B cell (primary cell): ENCODE data around the gene LIMK2. TPM values are rescaled to one million over a fixed set of nuclear protein-coding genes. Genes with fewer than 3 reads are reported as not detected.

Source experiments
- ATAC-seq: fragments of 200-7000 bp; cut with Tn5 transposase; one replicate; pipeline ENCODE4 v1.10.0; 2021; ENCODE audit warnings: low read depth, mild to moderate bottlenecking, moderate number of reproducible peaks, moderate library complexity
- CTCF ChIA-PET: fragments of 350-600 bp; sonication (Branson Sonifier 250); formaldehyde crosslinking; loops from one replicate; lab custom pipeline; 2021; ENCODE audit warnings: antibody characterized with exemption, inconsistent platforms; lab: Charles Lee
- POLR2A ChIA-PET: fragments of 350-600 bp; sonication (Branson Sonifier 250); formaldehyde crosslinking; loops from one replicate; lab custom pipeline; 2021; ENCODE audit warnings: antibody characterized with exemption; lab: Charles Lee
- DNase-seq: peaks from one replicate; pipeline ENCODE4 v3.0.0; 2013
- H2AFZ ChIP-seq: 2 replicates; pipeline ENCODE4 v1.6.1; 2012; ENCODE audit warnings: mild to moderate bottlenecking, low read depth, low read length; ENCODE audit not compliant: insufficient read depth, poor library complexity, severe bottlenecking
- H3K27ac ChIP-seq, 2 donors: 1 replicate in 1 of 2; 2 replicates in 1 of 2; pipeline ENCODE4 v1.5.1; 2012 to 2013; ENCODE audit warnings: low read length in 2 of 2, mild to moderate bottlenecking in 2 of 2, moderate library complexity in 1 of 2
- H3K27me3 ChIP-seq, 4 experiments: fragments of 200-600 bp in 1 of 4; sonication (generic) in 1 of 4; replicated peaks in 1 of 4; 1 replicate in 2 of 4; 2 replicates in 2 of 4; pipeline versions ENCODE4 v1.6.1 to v1.7.0; 2013 to 2016; ENCODE audit warnings: low read length in 3 of 4, mild to moderate bottlenecking in 2 of 4, mixed read lengths in 1 of 4, moderate library complexity in 1 of 4; ENCODE audit not compliant: insufficient read depth in 4 of 4, control insufficient read depth in 3 of 4; ENCODE audit errors: control extremely low read depth in 1 of 4
- H3K36me3 ChIP-seq, 2 experiments: replicated peaks in 1 of 2; 1 replicate in 1 of 2; 2 replicates in 1 of 2; pipeline versions ENCODE4 v1.6.1 to v1.7.1; 2013; ENCODE audit warnings: low read length in 1 of 2; ENCODE audit not compliant: insufficient read depth in 2 of 2, control insufficient read depth in 1 of 2; ENCODE audit errors: control extremely low read depth in 1 of 2, extremely low read depth in 1 of 2
- H3K4me1 ChIP-seq, 2 donors: fragments of 200-600 bp in 1 of 2; sonication (generic) in 1 of 2; 1 replicate in 1 of 2; 2 replicates in 1 of 2; pipeline versions ENCODE4 v1.5.1 to v1.6.1; 2013 to 2017; ENCODE audit warnings: low read length in 2 of 2; ENCODE audit not compliant: control insufficient read depth in 2 of 2, insufficient read depth in 2 of 2
- H3K4me2 ChIP-seq: replicated peaks from 2 replicates; pipeline ENCODE3; 2012; ENCODE audit warnings: mild to moderate bottlenecking, low read depth, low read length; ENCODE audit not compliant: poor library complexity, severe bottlenecking
- H3K4me3 ChIP-seq, 5 experiments: fragments of 200-600 bp in 1 of 5; sonication (generic) in 1 of 5; 1 replicate in 3 of 5; 2 replicates in 2 of 5; pipeline versions ENCODE4 v1.5.1 to v1.7.0; 2011 to 2016; ENCODE audit warnings: low read length in 4 of 5, mild to moderate bottlenecking in 4 of 5, low read depth in 2 of 5, control low read depth in 1 of 5, moderate library complexity in 1 of 5; ENCODE audit not compliant: insufficient read depth in 1 of 5; ENCODE audit errors: control extremely low read depth in 1 of 5, extremely low read depth in 1 of 5
- H3K79me2 ChIP-seq: fragments of 200-600 bp; sonication (generic); one replicate; pipeline ENCODE4 v1.6.0; 2016; ENCODE audit warnings: low read length; ENCODE audit not compliant: control insufficient read depth, insufficient read depth
- H3K9ac ChIP-seq: fragments of 200-600 bp; sonication (generic); 2 replicates; pipeline ENCODE4 v1.6.1; 2017; ENCODE audit warnings: mild to moderate bottlenecking, low read length, moderate library complexity
- H3K9me3 ChIP-seq, 3 donors: one replicate each; pipeline versions ENCODE4 v1.6.1 to v1.7.1; 2013; ENCODE audit warnings: low read length in 2 of 3; ENCODE audit not compliant: control insufficient read depth in 2 of 3, insufficient read depth in 1 of 3; ENCODE audit errors: control extremely low read depth in 1 of 3
- H4K20me1 ChIP-seq: 2 replicates; pipeline ENCODE4 v1.6.0; 2012; ENCODE audit warnings: mild to moderate bottlenecking, low read length; ENCODE audit not compliant: insufficient read depth, control insufficient read depth, poor library complexity, severe bottlenecking
- H3K27ac Mint-ChIP-seq: one replicate; pipeline ENCODE4 v1.8.0; 2021; ENCODE audit warnings: mixed read lengths
- H3K27me3 Mint-ChIP-seq: one replicate; pipeline ENCODE4 v1.8.0; 2021; ENCODE audit warnings: mixed read lengths
- H3K4me1 Mint-ChIP-seq: one replicate; pipeline ENCODE4 v1.8.0; 2021; ENCODE audit warnings: mixed read lengths
- H3K4me3 Mint-ChIP-seq: one replicate; pipeline ENCODE4 v1.8.0; 2021; ENCODE audit warnings: mixed read lengths
- H3K9me3 Mint-ChIP-seq: one replicate; pipeline ENCODE4 v1.8.0; 2022; ENCODE audit warnings: mixed read lengths; ENCODE audit not compliant: insufficient read depth
- CTCF ChIP-seq: fragments of 200-600 bp; IDR thresholded peaks from one replicate; pipeline ENCODE4 v1.8.0; 2022; ENCODE audit warnings: antibody characterized with exemption, mild to moderate bottlenecking
- EZH2 ChIP-seq: IDR thresholded peaks from 2 replicates; pipeline ENCODE4 v1.6.1; 2012; ENCODE audit warnings: borderline replicate concordance, low read depth, mild to moderate bottlenecking, moderate library complexity, low read length; ENCODE audit not compliant: insufficient read depth, poor library complexity, severe bottlenecking
- WGBS: methylation state at CpG from one replicate; pipeline ENCODE4 v1.1.5; 2013; ENCODE audit warnings: missing lambda C conversion rate; ENCODE audit not compliant: insufficient coverage; 5-methylcytosine and 5-hydroxymethylcytosine counted together
- intact Hi-C: fragments of 100-400 bp; cut with micrococcal nuclease; formaldehyde crosslinking; loops from one replicate; pipeline ENCODE4 v1.10.0; 2022
- polyA plus RNA-seq: library from polyadenylated mRNA; depleted of rRNA; stranded (reverse); fragments of >200 nt; gene quantifications from 2 replicates; pipeline ENCODE4 v1.2.3, GENCODE V29; 2012
- total RNA-seq, 2 donors: library from RNA; stranded (reverse); fragments of 120-200 nt in 1 of 2; gene quantifications; 1 replicate in 1 of 2; 2 replicates in 1 of 2; pipeline versions ENCODE4 v1.2.3 to v1.2.4, GENCODE V29; 2013 to 2022

LIMK2 gene
- total and polyA plus RNA-seq, 2 donors (not counting 1 experiment from before 2014, with no cell fraction given): 6.8 to 20.2 TPM

- Histone ChIP-seq H3K9ac (peak overlapping the region; percentile 13), H3K9me3 (no peaks in the 10 kb centered on the region), H2AFZ (peak overlapping the region; percentile 8), H4K20me1 (no peaks in the 10 kb centered on the region), H3K79me2 (peaks cover 37% of the 10 kb centered on the region), H3K4me1 (peaks cover 17 to 19% of the 10 kb centered on the region in 2 donors), H3K36me3 (peaks cover 0 to 7% of the 10 kb centered on the region in 2 experiments), H3K4me3 (no peak overlapping the region), H3K27me3 (no peaks in the 10 kb centered on the region), H3K4me2 (peak overlapping the region; percentile 7), H3K27ac (peak overlapping the region in 1 of 2 donors; percentile 21)
- ChIA-PET CTCF (interaction anchor here (0.7 to 9.4 kb wide), 10 partner anchors 10 to 596 kb away, joined by 3 to 56 read pairs (median 4); partner anchors contain the start of gene LIMK2), POLR2A (interaction anchor here (0.6 to 0.7 kb wide), 2 partner anchors 11 to 543 kb away, joined by 3 read pairs; no protein-coding TSS in a partner anchor)
- H3K27me3 Mint-ChIP-seq: no peaks in the 10 kb centered on the region
- no peak for TF ChIP-seq CTCF
- TF ChIP-seq EZH2: no peak
- DNase-seq (no peak), ATAC-seq (no peak)
- peaks cover 25% of the 10 kb centered on the region for H3K4me1 Mint-ChIP-seq
- H3K9me3 Mint-ChIP-seq: no peaks in the 10 kb centered on the region
- WGBS: 100% methylated on average over 3 of the region's 6 CpGs
- peak overlapping the region; percentile 0 for H3K27ac Mint-ChIP-seq
- no peak overlapping the region for H3K4me3 Mint-ChIP-seq
- intact Hi-C loops: no loop called here
Measured at GRCh38 chr22:31230155-31230870, 18.2 kb downstream of the LIMK2 start.
